Measurements from ENCODE around the gene NUP93. TPM values are rescaled to one million over a fixed set of nuclear protein-coding genes. Genes with fewer than 3 reads are reported as not detected.
A peak's percentile ranks its signal among the peaks of the same experiment; 100 is the strongest.

Gene NUP93
- total RNA-seq, 1 experiment from 2014 or later, result 60.2 TPM

- intact Hi-C loops (cut with micrococcal nuclease), result loop anchor here (2.0 kb wide), 1 partner anchor 49 kb away; the partner anchor contains the start of gene MT1B
- Mint-ChIP-seq H3K36me3 (ENCODE audit: insufficient read depth, unreplicated experiment) (no peaks in the 10 kb centered on the region), H3K9me3 (ENCODE audit: unreplicated experiment) (no peaks in the 10 kb centered on the region), H3K4me1 (ENCODE audit: insufficient read depth, unreplicated experiment) (peaks cover 10% of the 10 kb centered on the region), H3K27ac (ENCODE audit: low read depth, unreplicated experiment) (peak overlapping the region; percentile 16), H3K27me3 (ENCODE audit: insufficient read depth, unreplicated experiment) (no peaks in the 10 kb centered on the region), H3K4me3 (ENCODE audit: unreplicated experiment) (no peak overlapping the region)
- no peak for TF ChIP-seq CTCF (IDR thresholded peaks at IDR 0.05; ENCODE audit: unreplicated experiment)
- peak; percentile 49 for DNase-seq (ENCODE audit: unreplicated experiment)
- POLR2A ChIA-PET, result interaction anchor here (0.7 to 4.2 kb wide), 8 partner anchors 17 to 153 kb away, joined by 3 to 75 read pairs (median 3); partner anchors contain the start of genes MT1E, MT1X and MT2A
- CTCF ChIA-PET, result interaction anchor here (0.5 to 5.1 kb wide), 21 partner anchors 8 to 381 kb away, joined by 3 to 105 read pairs (median 4); partner anchors contain the start of genes BBS2 and MT1X
- BruUV-seq (replicated peaks), result no TSS peak
These were observed 29.7 kb upstream of the NUP93 start for GRCh38 chr16:56700195-56700594.

- Mint-ChIP-seq H3K27ac (ENCODE audit: low read depth, unreplicated experiment) (no peak overlapping the region), H3K9me3 (ENCODE audit: unreplicated experiment) (no peaks in the 10 kb centered on the region), H3K27me3 (ENCODE audit: insufficient read depth, unreplicated experiment) (no peaks in the 10 kb centered on the region), H3K4me1 (ENCODE audit: insufficient read depth, unreplicated experiment) (peaks cover 10% of the 10 kb centered on the region), H3K4me3 (ENCODE audit: unreplicated experiment) (no peak overlapping the region), H3K36me3 (ENCODE audit: insufficient read depth, unreplicated experiment) (no peaks in the 10 kb centered on the region)
- CTCF ChIA-PET, result interaction anchor here (0.5 to 5.1 kb wide), 29 partner anchors 8 to 382 kb away, joined by 3 to 105 read pairs (median 4); partner anchors contain the start of genes BBS2, MT1B, MT1E and MT1X
- intact Hi-C loops (cut with micrococcal nuclease), result loop anchor here (2.0 kb wide), 1 partner anchor 50 kb away; the partner anchor contains the start of gene MT1B
- BruUV-seq (replicated peaks), result no TSS peak
- no peak for TF ChIP-seq CTCF (IDR thresholded peaks at IDR 0.05; ENCODE audit: unreplicated experiment)
- DNase-seq (ENCODE audit: unreplicated experiment), result no peak
- POLR2A ChIA-PET, result interaction anchor here (0.7 to 4.2 kb wide), 9 partner anchors 17 to 153 kb away, joined by 3 to 75 read pairs (median 3); partner anchors contain the start of genes MT1E, MT1X and MT2A
These were observed 29.3 kb upstream of the NUP93 start for GRCh38 chr16:56700631-56701030.

- Mint-ChIP-seq H3K27me3 (ENCODE audit: insufficient read depth, unreplicated experiment) (no peaks in the 10 kb centered on the region), H3K27ac (ENCODE audit: low read depth, unreplicated experiment) (peak overlapping the region; percentile 25), H3K4me1 (ENCODE audit: insufficient read depth, unreplicated experiment) (peaks cover 10% of the 10 kb centered on the region), H3K36me3 (ENCODE audit: insufficient read depth, unreplicated experiment) (no peaks in the 10 kb centered on the region), H3K4me3 (ENCODE audit: unreplicated experiment) (no peak overlapping the region), H3K9me3 (ENCODE audit: unreplicated experiment) (no peaks in the 10 kb centered on the region)
- intact Hi-C loops (cut with micrococcal nuclease), result loop anchor here (2.0 kb wide), 1 partner anchor 51 kb away; the partner anchor contains the start of gene MT1B
- no peak for TF ChIP-seq CTCF (IDR thresholded peaks at IDR 0.05; ENCODE audit: unreplicated experiment)
- no peak for DNase-seq (ENCODE audit: unreplicated experiment)
- POLR2A ChIA-PET, result interaction anchor here (0.6 to 4.2 kb wide), 23 partner anchors 18 to 290 kb away, joined by 3 to 75 read pairs (median 5); partner anchors contain the start of genes BBS2, HERPUD1, MT1E and MT1X
- CTCF ChIA-PET, result interaction anchor here (0.6 to 5.1 kb wide), 50 partner anchors 8 to 370 kb away, joined by 3 to 105 read pairs (median 5); partner anchors contain the start of genes BBS2, MT1B, MT1E and MT1H
- no TSS peak for BruUV-seq (replicated peaks)
These were observed 28.4 kb upstream of the NUP93 start for GRCh38 chr16:56701534-56701933.

GRCh38 chr16:56702836-56703235, 27.1 kb upstream of the NUP93 start:
- Mint-ChIP-seq H3K4me1 (ENCODE audit: insufficient read depth, unreplicated experiment) (peaks cover 10% of the 10 kb centered on the region), H3K4me3 (ENCODE audit: unreplicated experiment) (no peak overlapping the region), H3K36me3 (ENCODE audit: insufficient read depth, unreplicated experiment) (no peaks in the 10 kb centered on the region), H3K27me3 (ENCODE audit: insufficient read depth, unreplicated experiment) (no peaks in the 10 kb centered on the region), H3K27ac (ENCODE audit: low read depth, unreplicated experiment) (no peak overlapping the region), H3K9me3 (ENCODE audit: unreplicated experiment) (no peaks in the 10 kb centered on the region)
- POLR2A ChIA-PET, result interaction anchor here (0.9 to 4.2 kb wide), 11 partner anchors 19 to 250 kb away, joined by 3 to 75 read pairs (median 6); partner anchors contain the start of genes BBS2, HERPUD1, MT1E and MT1X
- CTCF ChIA-PET, result interaction anchor here (0.6 to 5.1 kb wide), 33 partner anchors 7 to 1780 kb away, joined by 3 to 105 read pairs (median 4); partner anchors contain the start of genes BBS2 and MT1H
- no TSS peak for BruUV-seq (replicated peaks)
- DNase-seq (ENCODE audit: unreplicated experiment), result no peak
- TF ChIP-seq CTCF (IDR thresholded peaks at IDR 0.05; ENCODE audit: unreplicated experiment), result no peak
- intact Hi-C loops (cut with micrococcal nuclease), result loop anchor here (1.0 to 2.0 kb wide), 8 partner anchors 29 to 370 kb away; no protein-coding TSS in a partner anchor

All from MCF 10A (cell line).